Measurements from ENCODE around the gene APP.
"Not testable (repeated sequence)": the region's sequence is repeated elsewhere in the genome, so short reads cannot be mapped to it uniquely, and the experiment has no call there.

Gene APP

GRCh38 chr21:25931765-25932164 lies 238.8 kb downstream of the APP start:
- no peak for DNase-seq

- DNase-seq: no peak
Observed at GRCh38 chr21:25929856-25930520, 240.6 kb downstream of the APP start.

- no peak for DNase-seq
Observed at GRCh38 chr21:25927195-25927880, 243.2 kb downstream of the APP start.

- no peak for DNase-seq
Observed at GRCh38 chr21:25925936-25926335, 244.6 kb downstream of the APP start.

- no peak for DNase-seq
Observed at GRCh38 chr21:25925064-25925800, 245.3 kb downstream of the APP start.

GRCh38 chr21:25918152-25918551 lies 252.4 kb downstream of the APP start:
- not testable (repeated sequence) for DNase-seq

GRCh38 chr21:25916226-25916625 lies 254.3 kb downstream of the APP start:
- no peak for DNase-seq

- no peak for DNase-seq
Observed at GRCh38 chr21:25913479-25913878, 257.1 kb downstream of the APP start.

GRCh38 chr21:25912402-25912746 lies 258.2 kb downstream of the APP start:
- no peak for DNase-seq

- DNase-seq: no peak
Observed at GRCh38 chr21:25911730-25912401, 258.7 kb downstream of the APP start.

- DNase-seq: no peak
Observed at GRCh38 chr21:25910809-25911208, 259.8 kb downstream of the APP start.

GRCh38 chr21:25909341-25909740 lies 261.2 kb downstream of the APP start:
- no peak for DNase-seq

GRCh38 chr21:25908495-25908894 lies 262.1 kb downstream of the APP start:
- DNase-seq: no peak

- DNase-seq: no peak
Observed at GRCh38 chr21:25907573-25908275, 262.8 kb downstream of the APP start.

GRCh38 chr21:25906587-25906986 lies 264.0 kb downstream of the APP start:
- no peak for DNase-seq

GRCh38 chr21:25905126-25905525 lies 265.4 kb downstream of the APP start:
- no peak for DNase-seq

GRCh38 chr21:25904044-25904695 lies 266.4 kb downstream of the APP start:
- no peak for DNase-seq

- no peak for DNase-seq
Observed at GRCh38 chr21:25903607-25904006, 267.0 kb downstream of the APP start.

- DNase-seq: no peak
Observed at GRCh38 chr21:25901330-25901979, 269.1 kb downstream of the APP start.

GRCh38 chr21:25898671-25899070 lies 271.9 kb downstream of the APP start:
- DNase-seq: no peak

- DNase-seq: no peak
Observed at GRCh38 chr21:25897383-25897782, 273.2 kb downstream of the APP start.

Data from NCI-H1930 (cell line).